GM12873 (cell line): Measurements from ENCODE around the gene TMEFF2.

Experiments used
- CTCF ChIP-seq: IDR thresholded peaks from 2 replicates; pipeline ENCODE4 v1.5.1; 2012; ENCODE audit warnings: low read depth, mild to moderate bottlenecking, moderate library complexity, low read length, control low read depth; ENCODE audit not compliant: insufficient read depth; ENCODE audit errors: missing control alignments

Gene TMEFF2

GRCh38 chr2:191920502-191920901 lies 274.2 kb downstream of the TMEFF2 start:
- no peak for TF ChIP-seq CTCF

GRCh38 chr2:191917967-191918651 lies 276.6 kb downstream of the TMEFF2 start:
- TF ChIP-seq CTCF = no peak

- no peak for TF ChIP-seq CTCF
Observed at GRCh38 chr2:191917430-191917881, 277.3 kb downstream of the TMEFF2 start.

DNA sequence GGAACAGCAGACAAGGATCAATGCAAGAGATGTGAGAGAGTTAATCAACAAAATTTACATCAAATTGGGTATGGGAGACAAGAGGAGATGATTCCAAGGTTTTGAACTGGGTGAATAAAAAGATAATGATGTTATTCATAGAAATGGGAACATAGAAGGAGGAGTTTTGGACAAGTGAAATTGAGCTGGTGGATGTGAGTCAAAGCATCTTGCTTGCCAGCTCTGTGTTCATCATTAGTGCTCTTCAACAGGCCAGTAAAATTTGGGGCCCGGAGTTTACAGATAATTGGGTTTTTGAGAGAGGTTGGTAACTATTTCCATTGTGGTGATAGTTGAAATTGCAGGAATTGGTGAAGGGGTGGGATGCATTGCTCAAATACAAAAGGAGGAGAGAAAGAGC lies 277.9 kb downstream of the TMEFF2 start:
- TF ChIP-seq CTCF = no peak

- no peak for TF ChIP-seq CTCF
Observed at GRCh38 chr2:191915750-191916149, 279.0 kb downstream of the TMEFF2 start.

GRCh38 chr2:191913796-191914195 lies 280.9 kb downstream of the TMEFF2 start:
- TF ChIP-seq CTCF = no peak

- no peak for TF ChIP-seq CTCF
Observed at GRCh38 chr2:191912764-191913163, 282.0 kb downstream of the TMEFF2 start.
